Ascending aorta (tissue), 2 donors: ENCODE measurements around the gene BTF3L4. TPM values are rescaled to one million over a fixed set of nuclear protein-coding genes. Genes with fewer than 3 reads are reported as not detected.
"Not testable (repeated sequence)": the region's sequence is repeated elsewhere in the genome, so short reads cannot be mapped to it uniquely, and the experiment has no call there.

ENCODE experiments used
- DNase-seq, 2 donors: peaks; one replicate each; pipeline ENCODE4 v3.0.0-alpha.2; 2019; ENCODE audit warnings: low spot score in 2 of 2
- H3K27ac ChIP-seq, 2 donors: fragments of 200-600 bp; sonication (generic); one replicate each; pipeline ENCODE4 v1.5.1; 2016 to 2017; ENCODE audit warnings: mild to moderate bottlenecking in 1 of 2
- H3K27me3 ChIP-seq: fragments of 200-600 bp; sonication (generic); one replicate; pipeline ENCODE4 v1.5.1; 2017
- H3K36me3 ChIP-seq, 2 donors: fragments of 200-600 bp; sonication (generic); one replicate each; pipeline ENCODE4 v1.5.1; 2016
- H3K4me1 ChIP-seq, 2 donors: fragments of 200-600 bp; sonication (generic); one replicate each; pipeline ENCODE4 v1.5.1; 2016 to 2017; ENCODE audit warnings: mild to moderate bottlenecking in 1 of 2
- H3K4me3 ChIP-seq, 2 donors: fragments of 200-600 bp; sonication (generic); one replicate each; pipeline ENCODE4 v1.5.1; 2016 to 2017; ENCODE audit warnings: mild to moderate bottlenecking in 1 of 2
- H3K9me3 ChIP-seq, 2 donors: fragments of 200-600 bp; sonication (generic); one replicate each; pipeline ENCODE4 v1.5.1; 2016
- intact Hi-C: fragments of 100-400 bp; cut with DNase I; formaldehyde crosslinking; loops from one replicate; pipeline ENCODE4 v1.15.1; 2023
- total RNA-seq: library from RNA; depleted of rRNA; stranded (reverse); fragments of >200 nt; gene quantifications from one replicate; pipeline ENCODE4 v1.1.0, GENCODE V29; 2016
- TF ChIP-seq, protein P1 (sequence below), 3 experiments: fragments of 200-600 bp in 2 of 3; fragments of 450-650 bp in 1 of 3; sonication (generic) in 2 of 3; IDR thresholded peaks; one replicate each; pipeline ENCODE4 v1.5.1; 2016 to 2019; ENCODE audit warnings: antibody characterized with exemption in 3 of 3, mild to moderate bottlenecking in 1 of 3, moderate library complexity in 1 of 3

Gene BTF3L4
- total RNA-seq, 1 donor from 2014 or later: 39.9 TPM

DNA sequence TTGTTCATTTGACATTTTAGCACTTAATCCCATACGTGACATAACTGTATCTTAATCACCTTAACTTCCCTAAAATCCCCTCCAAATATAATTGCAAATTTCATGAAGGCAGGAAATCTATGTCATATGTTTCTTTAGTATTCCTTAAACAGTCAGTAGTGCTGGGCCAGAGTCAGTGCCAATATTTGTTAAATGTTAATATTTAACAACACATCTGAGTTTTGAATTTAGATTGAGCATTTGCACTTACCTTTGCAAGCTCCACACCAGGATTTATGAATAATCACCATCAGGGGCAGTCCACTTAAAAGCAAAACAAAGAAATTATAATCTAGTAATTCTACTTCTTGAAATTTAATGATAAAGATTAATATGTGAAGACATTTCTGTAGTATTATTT, 27.8 kb upstream of the BTF3L4 start:
- no peak overlapping the region for H3K4me3 ChIP-seq
- no peaks in the 10 kb centered on the region for H3K27me3 ChIP-seq
- no peak overlapping the region for H3K27ac ChIP-seq
- TF ChIP-seq, protein P1, sequence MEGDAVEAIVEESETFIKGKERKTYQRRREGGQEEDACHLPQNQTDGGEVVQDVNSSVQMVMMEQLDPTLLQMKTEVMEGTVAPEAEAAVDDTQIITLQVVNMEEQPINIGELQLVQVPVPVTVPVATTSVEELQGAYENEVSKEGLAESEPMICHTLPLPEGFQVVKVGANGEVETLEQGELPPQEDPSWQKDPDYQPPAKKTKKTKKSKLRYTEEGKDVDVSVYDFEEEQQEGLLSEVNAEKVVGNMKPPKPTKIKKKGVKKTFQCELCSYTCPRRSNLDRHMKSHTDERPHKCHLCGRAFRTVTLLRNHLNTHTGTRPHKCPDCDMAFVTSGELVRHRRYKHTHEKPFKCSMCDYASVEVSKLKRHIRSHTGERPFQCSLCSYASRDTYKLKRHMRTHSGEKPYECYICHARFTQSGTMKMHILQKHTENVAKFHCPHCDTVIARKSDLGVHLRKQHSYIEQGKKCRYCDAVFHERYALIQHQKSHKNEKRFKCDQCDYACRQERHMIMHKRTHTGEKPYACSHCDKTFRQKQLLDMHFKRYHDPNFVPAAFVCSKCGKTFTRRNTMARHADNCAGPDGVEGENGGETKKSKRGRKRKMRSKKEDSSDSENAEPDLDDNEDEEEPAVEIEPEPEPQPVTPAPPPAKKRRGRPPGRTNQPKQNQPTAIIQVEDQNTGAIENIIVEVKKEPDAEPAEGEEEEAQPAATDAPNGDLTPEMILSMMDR (IDR thresholded peaks at IDR 0.05): no peak
- no peaks in the 10 kb centered on the region for H3K9me3 ChIP-seq
- no peak for DNase-seq
- intact Hi-C loops: no loop called here
- H3K4me1 ChIP-seq: peaks cover 3 to 15% of the 10 kb centered on the region in 2 donors
- peaks cover 12 to 32% of the 10 kb centered on the region in 2 donors for H3K36me3 ChIP-seq

DNA sequence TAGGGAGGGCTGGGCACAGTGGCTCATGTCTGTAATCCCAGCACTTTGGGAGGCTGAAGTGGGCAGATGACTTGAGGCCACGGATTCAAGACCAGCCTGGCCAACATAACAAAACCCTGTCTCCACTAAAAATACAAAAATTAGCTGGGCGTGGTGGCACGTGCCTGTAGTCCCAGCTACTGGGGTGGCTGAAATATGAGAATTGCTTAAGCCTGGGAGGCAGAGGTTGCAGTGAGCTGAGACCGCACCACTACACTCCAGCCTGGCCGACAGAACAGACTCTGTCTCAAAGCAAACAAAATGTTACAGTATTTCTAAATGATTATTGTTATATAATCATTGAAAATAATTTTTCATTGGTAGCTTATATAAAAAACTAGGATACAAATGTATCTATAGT, 27.3 kb upstream of the BTF3L4 start:
- Histone ChIP-seq H3K36me3 (peaks cover 7 to 26% of the 10 kb centered on the region in 2 donors), H3K4me1 (peaks cover 3 to 16% of the 10 kb centered on the region in 2 donors)
- H3K9me3 ChIP-seq, intact Hi-C loops, DNase-seq, H3K27ac ChIP-seq, H3K27me3 ChIP-seq, H3K4me3 ChIP-seq: not testable (repeated sequence)

DNA sequence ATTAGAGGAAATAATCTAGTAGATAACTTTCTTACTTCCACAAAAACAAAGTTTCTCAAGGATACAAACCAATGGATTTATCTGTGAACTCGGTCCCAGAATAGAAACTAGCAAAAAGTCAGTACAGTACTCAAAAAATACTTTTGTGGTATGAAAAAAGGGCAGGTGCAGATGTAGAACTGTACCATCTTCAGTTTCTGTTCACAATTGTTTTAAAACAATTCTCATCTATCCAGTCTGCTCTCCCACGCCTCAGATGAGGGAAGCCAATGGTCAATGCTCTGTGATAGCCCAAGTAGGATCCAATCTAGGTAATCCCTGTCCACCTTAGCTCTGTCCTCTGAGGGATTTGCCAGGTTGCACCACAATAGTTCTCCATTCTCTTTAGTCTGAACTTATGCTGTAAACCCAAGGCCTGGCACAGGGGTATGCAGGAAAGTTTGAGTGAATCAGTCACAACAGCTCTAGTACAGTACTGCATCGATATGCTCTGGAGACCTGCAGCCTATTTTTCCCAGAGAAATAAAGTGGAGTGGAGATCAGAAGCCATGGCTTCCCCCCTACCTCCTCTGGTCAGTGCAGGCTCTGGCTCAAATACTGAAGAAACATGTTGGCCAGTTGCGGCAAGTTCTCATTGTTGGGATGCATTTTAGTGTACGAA, 23.8 kb upstream of the BTF3L4 start:
- peak overlapping the region; percentile 88 to 95 for H3K27ac ChIP-seq
- intact Hi-C loops: no loop called here

DNA sequence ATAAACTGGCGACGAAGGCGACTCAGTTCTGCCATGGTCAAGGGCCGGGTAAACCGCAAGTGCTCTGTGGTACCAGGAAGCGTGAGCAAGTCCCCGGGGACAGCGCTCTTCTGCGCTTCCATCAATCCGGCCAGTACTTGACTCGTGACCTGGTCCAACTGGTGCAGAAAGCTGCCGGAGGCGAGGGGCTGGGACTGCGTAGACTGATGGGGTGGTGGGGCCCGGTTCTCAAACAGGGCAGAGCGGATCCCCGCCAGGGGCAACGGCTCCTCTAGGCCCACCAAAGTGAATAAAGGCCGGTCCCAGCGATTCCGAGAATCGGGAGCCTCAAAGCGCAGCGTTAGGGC, 23.3 kb upstream of the BTF3L4 start:
- no peaks in the 10 kb centered on the region for H3K9me3 ChIP-seq
- H3K27me3 ChIP-seq: no peaks in the 10 kb centered on the region
- peak overlapping the region; percentile 79 to 84 for H3K4me3 ChIP-seq
- peaks cover 3 to 18% of the 10 kb centered on the region in 2 donors for H3K4me1 ChIP-seq
- H3K27ac ChIP-seq: peak overlapping the region; percentile 88 to 95
- peak in 1 of 2 donors; percentile 79 for DNase-seq
- TF ChIP-seq, protein P1 (IDR thresholded peaks at IDR 0.05): no peak
- no peaks in the 10 kb centered on the region for H3K36me3 ChIP-seq
- intact Hi-C loops: loop anchor here (1.0 kb wide), 1 partner anchor 24 kb away; the partner anchor contains the start of gene BTF3L4

More for the DNA sequence above, 23.8 kb upstream of the BTF3L4 start:
- no peak for DNase-seq
- H3K27me3 ChIP-seq: no peaks in the 10 kb centered on the region
- TF ChIP-seq, protein P1 (IDR thresholded peaks at IDR 0.05): no peak
- peak overlapping the region; percentile 79 to 84 for H3K4me3 ChIP-seq
- no peaks in the 10 kb centered on the region for H3K36me3 ChIP-seq
- H3K4me1 ChIP-seq: peaks cover 3 to 18% of the 10 kb centered on the region in 2 donors
- H3K9me3 ChIP-seq: no peaks in the 10 kb centered on the region

DNA sequence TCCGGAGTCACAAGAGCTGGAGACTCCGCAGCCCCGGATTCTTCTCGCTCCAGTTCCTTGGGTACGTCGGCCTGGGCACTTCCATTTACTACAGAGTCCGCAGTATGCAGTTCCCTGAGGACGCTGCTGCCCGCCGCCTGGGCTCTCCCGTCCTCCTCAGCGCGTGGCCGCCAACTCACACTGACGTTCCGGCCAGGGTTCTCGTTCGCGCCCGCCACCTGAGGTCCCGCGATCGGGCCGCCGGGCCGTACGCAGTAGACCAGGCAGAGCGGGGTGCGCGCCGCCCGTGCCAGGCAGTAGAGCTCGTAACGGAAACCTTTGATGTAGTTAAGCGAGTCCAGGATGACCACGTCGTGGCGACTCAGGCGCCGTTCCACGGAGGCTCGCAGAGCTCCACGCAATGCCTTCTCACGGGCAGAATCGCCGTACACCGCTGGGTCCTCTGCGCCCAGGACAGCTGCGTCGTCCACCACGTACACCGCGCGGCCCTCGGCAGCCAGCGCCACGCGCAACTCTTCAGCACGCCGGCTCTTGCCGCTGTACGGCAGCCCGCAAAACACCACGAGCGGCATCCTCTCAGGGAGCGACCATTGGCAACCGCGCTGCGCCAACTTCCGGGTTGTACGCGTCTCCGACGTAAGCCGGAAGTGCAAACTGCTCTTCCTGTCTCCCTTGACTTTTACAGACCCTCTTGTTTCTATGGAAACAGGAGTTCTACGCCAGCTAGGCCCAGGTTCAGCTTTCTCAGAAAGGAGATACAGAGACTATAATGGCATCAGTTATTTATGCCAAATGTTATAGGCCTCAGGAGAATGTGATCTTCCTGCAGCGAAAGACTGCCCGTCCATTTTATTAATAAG, 22.7 kb upstream of the BTF3L4 start, which contains the start of gene KTI12:
Gene KTI12, minus strand, starts transcription at position 621 of the 860 bp plus-strand sequence. Its CDS starts 49 bp downstream, at position 572.
- Histone ChIP-seq H3K36me3 (peaks cover 0 to 4% of the 10 kb centered on the region in 2 donors), H3K27me3 (no peaks in the 10 kb centered on the region), H3K27ac (peak within 1 kb of the TSS; percentile 88 to 95), H3K4me1 (peaks cover 3 to 18% of the 10 kb centered on the region in 2 donors), H3K9me3 (no peaks in the 10 kb centered on the region), H3K4me3 (peak within 1 kb of the TSS; percentile 79 to 84)
- DNase-seq: peak in 1 of 2 donors; percentile 91
- TF ChIP-seq, protein P1 (IDR thresholded peaks at IDR 0.05): no peak
- intact Hi-C loops: loop anchor here (1.0 kb wide), 1 partner anchor 23 kb away; the partner anchor contains the start of gene BTF3L4

DNA sequence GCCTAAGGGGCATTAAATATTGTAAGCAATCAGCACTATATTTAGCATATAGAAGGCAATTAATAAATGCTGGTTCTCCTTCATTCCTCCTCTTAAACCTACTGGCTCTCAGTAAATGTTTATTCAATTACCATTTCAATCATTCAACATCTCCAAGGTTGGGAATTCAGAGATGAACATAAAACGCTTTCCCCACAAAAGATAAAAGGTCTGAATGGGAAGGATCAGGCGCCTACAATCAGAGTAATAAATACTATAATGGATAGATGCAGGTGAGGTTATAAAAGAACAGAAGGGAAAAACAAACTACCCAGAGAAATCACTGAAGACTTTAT, 22.1 kb upstream of the BTF3L4 start:
- H3K4me1 ChIP-seq: peaks cover 3 to 18% of the 10 kb centered on the region in 2 donors
- no peaks in the 10 kb centered on the region for H3K9me3 ChIP-seq
- peak overlapping the region; percentile 88 to 95 for H3K27ac ChIP-seq
- H3K4me3 ChIP-seq: peak overlapping the region in 1 of 2 donors; percentile 79
- DNase-seq: no peak
- no peaks in the 10 kb centered on the region for H3K27me3 ChIP-seq
- H3K36me3 ChIP-seq: peaks cover 0 to 9% of the 10 kb centered on the region in 2 donors
- TF ChIP-seq, protein P1 (IDR thresholded peaks at IDR 0.05): no peak
- intact Hi-C loops: no loop called here
